Astrocyte of the cerebellum (primary cell): ENCODE data around the gene PEAK1.
"Not testable (repeated sequence)": the region's sequence is repeated elsewhere in the genome, so short reads cannot be mapped to it uniquely, and the experiment has no call there.

Source experiments
- DNase-seq: peaks from one replicate; pipeline ENCODE4 v3.0.0-alpha.2; 2011; ENCODE audit warnings: low read depth
- H3K4me3 ChIP-seq: 2 replicates; pipeline ENCODE4 v1.5.1; 2011; ENCODE audit warnings: mild to moderate bottlenecking, low read depth, low read length, moderate library complexity
- CTCF ChIP-seq: IDR thresholded peaks from 2 replicates; pipeline ENCODE4 v1.5.1; 2012; ENCODE audit warnings: low read length, low read depth, moderate library complexity, mild to moderate bottlenecking; ENCODE audit errors: missing control alignments
- in situ Hi-C: cut with HindIII; loops from 2 replicates; pipeline ENCODE4 v1.10.0; 2017; ENCODE audit warnings: low sequenced_read_pairs

PEAK1 gene

GRCh38 chr15:77413699-77414349, 6.1 kb downstream of the PEAK1 start:
- no peak overlapping the region for H3K4me3 ChIP-seq
- TF ChIP-seq CTCF, result no peak
- no peak for DNase-seq
- in situ Hi-C loops, result no loop called here

GRCh38 chr15:77412972-77413698, 6.8 kb downstream of the PEAK1 start:
- in situ Hi-C loops, result no loop called here
- no peak for TF ChIP-seq CTCF
- no peak overlapping the region for H3K4me3 ChIP-seq
- no peak for DNase-seq

DNA sequence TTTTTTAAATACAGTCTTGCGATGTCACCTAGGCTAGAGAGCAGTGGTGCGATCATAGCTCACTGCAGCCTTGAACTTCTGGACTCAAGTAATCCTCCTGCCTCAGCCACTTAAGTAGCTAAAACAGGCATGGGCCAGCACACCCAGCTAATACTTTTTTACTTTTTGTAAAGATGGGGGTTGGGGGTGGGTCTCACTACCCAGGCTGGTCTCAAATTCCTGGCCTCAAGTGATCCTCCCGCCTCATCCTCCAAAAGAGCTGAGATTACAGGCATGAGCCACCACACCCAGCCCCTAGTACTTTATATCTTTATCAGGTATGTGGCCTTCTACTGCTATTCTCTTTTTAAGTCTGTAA, 8.3 kb downstream of the PEAK1 start:
- in situ Hi-C loops, result no loop called here
- no peak for TF ChIP-seq CTCF
- H3K4me3 ChIP-seq, result no peak overlapping the region
- DNase-seq, result no peak

GRCh38 chr15:77410701-77411618, 8.9 kb downstream of the PEAK1 start:
- no peak overlapping the region for H3K4me3 ChIP-seq
- DNase-seq, result no peak
- TF ChIP-seq CTCF, result no peak
- in situ Hi-C loops, result no loop called here

DNA sequence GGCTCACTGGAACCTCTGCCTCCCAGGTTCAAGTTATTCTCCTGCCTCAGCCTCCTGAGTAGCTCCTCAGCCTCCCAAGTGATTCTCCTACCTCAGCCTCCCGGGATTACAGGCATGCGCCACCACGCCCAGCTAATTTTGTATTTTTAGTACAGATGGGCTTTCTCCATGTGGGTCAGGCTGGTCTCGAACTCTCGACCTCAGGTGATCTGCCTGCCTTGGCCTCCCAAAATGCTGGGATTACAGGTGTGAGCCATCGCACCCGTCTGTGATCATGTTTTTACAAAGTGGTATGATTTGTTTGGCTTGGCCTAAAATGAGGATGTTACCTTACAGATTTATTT, 9.8 kb downstream of the PEAK1 start:
- DNase-seq, in situ Hi-C loops, H3K4me3 ChIP-seq: not testable (repeated sequence)

- in situ Hi-C loops, result no loop called here
- no peak for DNase-seq
- no peak for TF ChIP-seq CTCF
- H3K4me3 ChIP-seq, result no peak overlapping the region
Measured at GRCh38 chr15:77409259-77410156, 10.4 kb downstream of the PEAK1 start.
